ENCODE measurements around the gene SYNPO.

The SYNPO gene

DNA sequence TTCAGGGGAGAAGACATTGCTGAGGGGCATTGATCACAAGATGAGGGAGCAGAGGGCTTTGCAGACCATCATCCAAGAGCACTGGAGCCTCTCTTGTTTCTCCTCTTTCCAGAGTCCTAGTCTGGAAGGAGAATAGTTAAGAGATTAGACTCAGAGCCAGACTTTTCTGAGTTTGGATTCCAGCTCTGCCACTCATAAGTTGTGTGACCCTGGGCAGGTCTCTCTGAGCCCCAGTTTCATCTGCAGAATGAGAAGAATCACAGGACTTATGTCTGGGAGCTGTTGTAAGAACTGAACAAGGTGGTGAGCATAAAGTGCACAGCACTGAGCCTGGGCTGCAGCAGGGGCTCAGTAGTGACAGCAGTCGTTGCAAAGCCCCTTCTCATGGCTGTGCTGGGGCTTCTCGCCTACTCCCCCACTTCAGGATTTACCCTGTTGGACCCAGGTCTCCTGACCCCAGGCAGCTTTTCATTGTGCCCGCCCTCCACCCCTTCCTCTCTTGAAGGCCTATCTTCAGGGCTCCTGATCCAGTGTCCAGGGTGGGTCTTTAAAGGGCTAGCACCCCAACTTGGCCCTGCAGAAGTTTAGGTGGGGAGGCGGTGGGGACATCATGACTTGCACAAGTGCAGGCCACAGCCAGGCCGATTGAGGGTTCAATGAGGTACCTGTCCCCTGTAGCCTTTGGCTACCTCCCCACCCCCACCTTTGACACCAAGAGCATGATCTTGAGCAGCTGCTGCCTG lies 1.5 kb downstream of the SYNPO start:
- no peak for DNase-seq

DNA sequence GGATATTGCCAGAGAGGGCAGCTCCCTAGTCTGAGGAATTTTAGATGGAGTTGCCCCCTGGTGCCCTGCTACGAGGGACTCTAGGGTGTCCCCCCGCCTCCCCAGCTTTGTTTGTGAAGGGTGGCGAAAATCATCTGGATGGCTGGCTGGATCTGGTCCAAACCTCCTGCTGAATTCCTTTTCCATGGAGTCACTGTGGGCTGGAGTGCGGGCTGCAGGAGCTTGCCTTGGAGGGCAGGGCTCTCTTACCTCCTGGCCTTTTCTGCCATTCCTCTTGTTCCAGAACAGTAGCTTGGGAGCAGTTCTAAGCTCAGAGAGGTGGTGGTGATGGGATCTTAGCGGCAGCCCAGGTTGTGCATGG lies 2.1 kb downstream of the SYNPO start:
- DNase-seq = peak; percentile 92

DNA sequence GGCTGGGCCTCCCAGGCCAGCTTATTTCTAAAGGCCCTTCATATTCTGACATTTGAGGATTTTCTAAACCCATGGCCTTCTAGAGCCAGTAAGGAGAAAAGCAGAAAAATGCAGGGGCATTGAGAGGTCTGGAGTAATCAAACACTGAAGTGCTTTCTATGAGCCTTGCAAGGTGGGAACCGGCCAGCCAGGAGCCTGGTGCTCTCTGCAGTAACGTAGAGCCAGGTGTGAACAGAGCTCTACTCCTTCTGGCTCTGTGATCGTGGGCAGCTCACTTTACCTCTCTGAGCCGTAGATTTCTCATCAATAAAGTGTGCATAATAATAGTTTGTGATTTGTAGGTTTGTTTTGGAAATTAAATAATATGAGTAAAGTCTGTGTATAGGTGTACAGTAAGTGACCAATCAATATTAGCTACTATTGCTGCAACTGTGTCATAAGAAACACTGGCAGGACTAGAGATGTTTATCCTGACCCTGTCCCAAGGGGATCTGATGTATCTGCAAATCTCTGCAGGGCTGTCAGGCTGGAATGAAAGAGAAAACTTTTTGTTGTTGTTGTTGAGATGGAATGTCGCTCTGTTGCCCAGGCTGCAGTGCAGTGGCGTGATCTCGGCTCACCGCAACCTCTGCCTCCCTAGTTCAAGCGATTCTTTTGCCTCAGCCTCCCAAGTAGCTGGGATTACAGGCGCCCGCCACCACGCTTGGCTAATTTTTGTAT lies 2.7 kb downstream of the SYNPO start:
- peak; percentile 31 for DNase-seq

DNA sequence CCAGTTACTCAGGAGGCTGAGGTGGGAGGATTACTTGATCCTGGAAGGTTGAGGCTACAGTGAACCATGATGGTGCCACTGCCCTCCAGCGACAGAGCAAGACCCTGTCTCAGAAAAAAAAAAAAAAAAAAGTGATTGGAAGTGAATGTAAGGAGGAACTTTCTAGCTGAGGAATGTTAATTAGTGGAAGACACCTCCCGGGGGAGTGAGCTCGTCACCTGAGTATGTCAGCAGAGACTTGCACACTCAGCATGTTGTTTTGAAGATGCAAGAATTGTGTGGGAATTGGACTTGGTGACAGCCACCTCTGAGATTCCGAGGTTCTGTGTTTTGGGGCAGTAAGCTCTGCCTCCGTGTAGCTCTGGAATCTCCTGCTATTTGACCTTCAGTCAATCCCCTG lies 3.6 kb downstream of the SYNPO start:
- peak; percentile 51 for DNase-seq

DNA sequence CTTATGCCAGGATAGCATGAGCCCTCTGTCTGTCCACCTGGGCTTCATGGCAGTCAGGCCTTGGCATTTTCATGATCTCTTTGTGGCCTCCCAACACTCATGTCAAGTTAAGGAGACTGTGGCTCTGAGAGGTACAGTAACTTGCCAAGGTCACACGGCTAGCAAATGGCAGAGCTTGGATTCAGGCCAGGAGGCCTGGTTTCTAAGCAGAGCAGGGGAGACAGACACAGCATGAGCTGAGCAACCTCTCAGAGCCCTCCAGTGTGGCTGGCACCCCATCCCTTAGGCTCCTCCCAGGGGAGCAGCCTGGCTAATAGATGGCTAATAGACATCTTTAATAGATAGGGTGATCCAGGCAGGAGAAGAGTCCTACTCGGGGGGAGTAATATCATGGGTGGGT lies 4.1 kb downstream of the SYNPO start:
- no peak for DNase-seq

DNA sequence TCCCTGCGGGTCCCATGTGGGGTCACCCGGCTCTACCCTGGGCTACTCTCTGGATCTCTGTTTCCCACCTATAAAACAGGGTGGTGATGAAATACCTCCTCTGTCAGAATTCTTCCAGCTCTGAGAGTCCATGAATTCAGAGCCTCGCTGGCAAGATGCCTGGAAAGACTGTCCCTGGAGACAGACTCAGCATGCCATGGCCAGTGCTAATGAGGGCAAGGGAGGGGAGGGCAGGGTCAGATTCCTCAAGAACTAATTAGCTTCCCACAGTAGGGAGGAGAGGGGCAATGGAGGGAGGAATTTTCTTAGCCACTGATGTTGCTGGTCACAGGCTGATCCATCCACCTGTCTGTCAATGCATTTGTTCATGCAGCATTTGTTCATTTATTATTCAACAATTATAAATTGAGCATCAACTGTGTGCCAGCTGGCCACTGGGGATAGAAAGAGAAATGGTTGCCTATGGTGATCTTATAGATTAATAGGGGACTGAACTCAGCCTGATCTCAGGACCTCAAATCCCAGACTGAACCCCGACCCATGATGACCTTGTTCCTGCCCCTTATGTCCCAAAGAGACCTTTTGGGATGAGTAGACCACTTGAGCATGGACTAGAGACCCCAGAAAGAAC lies 4.7 kb downstream of the SYNPO start:
- peak; percentile 91 for DNase-seq

DNA sequence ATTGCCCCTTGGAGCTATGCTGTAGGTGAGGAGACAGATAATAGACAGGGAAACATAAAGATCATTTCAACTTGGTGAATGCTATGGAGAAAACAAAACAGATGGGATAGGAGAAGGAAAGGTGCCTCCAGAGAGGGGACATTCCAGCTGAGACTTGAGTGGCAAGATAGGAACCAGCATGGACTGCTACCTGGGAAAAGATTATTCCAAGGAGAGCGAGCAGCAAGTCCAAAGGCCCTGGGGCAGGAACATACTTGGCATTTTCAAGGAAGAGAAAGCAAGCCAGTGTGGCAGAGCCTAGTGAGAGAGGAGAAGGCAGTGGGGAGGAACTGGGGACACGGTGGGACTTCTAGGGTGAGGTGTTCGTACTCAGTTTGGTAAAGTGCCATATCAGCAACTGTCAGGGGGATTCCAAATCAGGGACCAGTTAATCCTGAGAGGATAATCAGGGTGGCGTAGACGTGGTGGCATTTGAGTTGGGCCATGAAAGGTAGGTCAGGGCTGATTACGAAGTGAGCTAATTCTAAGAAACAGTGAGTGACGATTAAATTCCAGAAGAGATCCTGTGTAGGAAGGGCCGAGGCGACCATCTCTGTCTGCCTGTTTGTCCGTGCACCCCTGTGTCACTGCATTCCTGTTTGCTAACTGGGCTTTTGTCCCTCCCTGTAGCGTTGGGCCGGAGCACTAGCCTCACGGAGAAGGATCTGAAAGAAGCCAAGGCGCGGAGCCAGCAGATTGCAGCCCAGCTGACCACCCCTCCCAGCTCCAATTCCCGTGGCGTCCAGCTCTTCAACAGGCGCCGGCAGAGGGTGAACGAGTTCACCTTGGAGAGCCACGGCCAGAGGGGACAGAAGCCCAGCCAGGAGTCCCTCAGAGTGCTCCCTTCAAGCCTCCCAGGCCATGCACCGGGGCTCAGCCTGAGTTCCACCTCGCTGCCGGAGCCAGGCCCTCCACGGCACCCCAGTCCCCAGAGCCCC lies 7.1 kb downstream of the SYNPO start:
- DNase-seq = no peak

DNA sequence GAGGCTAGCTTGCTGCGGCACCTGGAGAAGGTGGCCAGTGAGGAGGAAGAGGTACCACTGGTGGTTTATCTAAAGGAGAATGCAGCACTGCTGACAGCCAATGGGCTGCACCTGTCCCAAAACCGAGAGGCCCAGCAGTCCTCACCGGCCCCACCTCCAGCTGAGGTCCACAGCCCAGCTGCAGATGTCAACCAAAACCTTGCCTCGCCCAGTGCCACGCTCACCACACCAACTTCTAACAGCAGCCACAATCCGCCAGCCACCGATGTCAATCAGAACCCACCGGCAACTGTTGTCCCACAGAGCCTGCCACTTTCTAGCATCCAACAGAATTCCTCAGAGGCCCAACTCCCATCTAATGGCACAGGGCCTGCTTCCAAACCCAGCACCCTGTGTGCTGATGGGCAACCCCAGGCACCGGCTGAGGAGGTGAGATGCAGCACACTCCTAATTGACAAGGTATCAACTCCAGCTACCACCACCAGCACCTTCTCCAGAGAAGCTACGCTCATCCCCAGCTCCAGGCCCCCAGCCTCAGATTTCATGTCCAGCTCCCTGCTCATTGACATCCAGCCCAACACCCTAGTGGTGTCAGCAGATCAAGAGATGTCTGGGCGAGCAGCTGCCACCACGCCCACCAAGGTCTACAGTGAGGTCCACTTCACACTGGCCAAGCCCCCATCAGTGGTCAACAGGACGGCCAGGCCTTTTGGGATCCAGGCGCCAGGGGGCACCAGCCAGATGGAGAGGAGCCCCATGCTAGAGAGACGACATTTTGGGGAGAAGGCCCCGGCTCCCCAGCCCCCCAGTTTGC lies 8.0 kb downstream of the SYNPO start:
- DNase-seq = no peak

DNA sequence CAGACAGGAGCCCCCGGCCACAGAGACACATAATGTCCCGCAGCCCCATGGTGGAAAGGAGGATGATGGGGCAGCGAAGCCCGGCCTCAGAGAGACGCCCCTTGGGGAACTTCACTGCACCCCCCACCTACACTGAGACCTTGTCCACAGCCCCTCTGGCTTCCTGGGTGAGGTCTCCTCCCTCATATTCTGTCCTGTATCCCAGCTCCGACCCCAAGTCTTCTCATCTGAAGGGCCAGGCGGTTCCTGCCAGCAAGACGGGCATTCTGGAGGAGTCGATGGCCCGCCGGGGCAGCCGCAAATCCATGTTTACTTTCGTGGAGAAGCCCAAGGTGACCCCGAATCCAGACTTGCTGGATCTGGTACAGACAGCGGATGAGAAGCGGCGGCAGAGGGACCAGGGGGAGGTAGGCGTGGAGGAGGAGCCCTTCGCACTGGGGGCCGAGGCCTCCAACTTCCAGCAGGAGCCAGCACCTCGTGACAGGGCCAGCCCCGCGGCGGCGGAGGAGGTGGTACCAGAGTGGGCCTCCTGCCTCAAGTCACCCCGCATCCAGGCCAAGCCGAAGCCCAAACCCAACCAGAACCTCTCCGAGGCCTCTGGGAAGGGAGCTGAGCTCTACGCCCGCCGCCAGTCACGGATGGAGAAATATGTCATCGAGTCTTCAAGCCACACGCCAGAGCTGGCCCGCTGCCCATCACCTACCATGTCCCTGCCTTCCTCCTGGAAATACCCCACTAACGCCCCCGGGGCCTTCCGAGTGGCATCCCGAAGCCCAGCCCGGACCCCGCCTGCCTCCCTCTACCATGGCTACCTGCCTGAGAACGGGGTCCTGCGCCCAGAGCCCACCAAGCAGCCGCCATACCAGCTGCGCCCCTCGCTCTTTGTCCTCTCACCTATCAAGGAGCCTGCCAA lies 8.9 kb downstream of the SYNPO start:
- DNase-seq = no peak

DNA sequence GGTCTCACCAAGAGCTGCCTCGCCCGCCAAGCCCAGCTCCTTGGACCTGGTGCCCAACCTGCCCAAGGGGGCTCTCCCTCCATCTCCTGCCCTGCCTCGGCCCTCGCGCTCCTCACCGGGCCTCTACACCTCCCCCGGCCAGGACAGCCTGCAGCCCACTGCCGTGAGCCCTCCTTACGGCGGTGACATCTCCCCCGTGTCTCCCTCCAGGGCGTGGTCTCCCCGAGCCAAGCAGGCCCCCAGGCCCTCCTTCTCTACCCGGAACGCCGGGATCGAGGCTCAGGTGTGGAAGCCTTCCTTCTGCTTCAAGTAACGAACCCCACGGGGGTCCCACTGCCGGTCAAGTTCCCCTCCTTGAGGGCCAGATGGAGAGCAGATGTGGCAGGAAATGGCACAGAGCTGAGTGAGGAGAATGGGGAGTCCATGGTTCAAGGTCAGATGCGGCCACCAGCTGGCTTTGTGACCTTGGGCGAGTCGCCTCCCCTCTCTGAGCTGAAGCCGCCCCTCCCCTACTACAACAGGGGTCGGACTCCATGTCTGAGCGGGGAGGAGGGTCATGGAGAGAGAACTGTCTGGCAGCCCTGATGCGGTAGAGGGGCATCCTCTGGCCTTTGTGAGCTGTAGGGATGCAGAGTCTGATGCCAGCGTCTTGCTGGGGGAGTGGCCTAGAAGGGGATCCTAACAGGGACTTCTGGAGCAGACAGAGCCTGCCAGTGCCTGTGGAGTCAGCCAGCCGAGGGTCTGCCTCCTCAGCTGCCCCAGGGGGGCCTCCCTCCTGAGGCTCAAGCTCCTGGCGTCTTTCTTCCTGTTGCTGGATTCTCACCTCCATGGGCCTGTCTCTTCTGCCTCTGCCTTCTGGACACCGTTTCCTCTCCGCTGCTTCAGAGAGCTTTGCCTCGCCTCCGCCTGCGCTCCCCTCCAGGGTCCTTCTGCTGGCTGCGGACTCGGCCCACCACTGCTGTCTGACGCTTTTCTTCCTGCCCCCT lies 9.9 kb downstream of the SYNPO start:
- no peak for DNase-seq

DNA sequence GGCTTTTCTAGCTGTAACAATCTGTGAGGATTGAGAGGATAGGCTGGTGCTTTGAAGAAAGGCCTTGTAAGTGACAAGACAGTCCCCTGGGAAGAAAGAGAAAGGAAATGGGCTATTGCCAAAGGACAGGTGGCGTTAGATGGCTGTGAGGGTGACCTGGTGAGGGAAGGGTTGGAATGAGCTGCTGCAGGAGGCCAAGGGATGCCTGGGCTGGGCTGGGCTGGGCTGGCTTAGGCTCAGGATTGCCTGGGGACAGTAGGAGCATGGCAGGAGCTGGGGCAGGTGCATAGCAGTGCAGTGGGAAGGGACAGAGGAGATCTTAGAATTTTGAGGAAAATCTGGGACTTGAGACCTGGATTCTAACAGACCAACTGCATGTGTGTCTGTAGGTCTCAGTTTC lies 10.9 kb downstream of the SYNPO start:
- DNase-seq = no peak

DNA sequence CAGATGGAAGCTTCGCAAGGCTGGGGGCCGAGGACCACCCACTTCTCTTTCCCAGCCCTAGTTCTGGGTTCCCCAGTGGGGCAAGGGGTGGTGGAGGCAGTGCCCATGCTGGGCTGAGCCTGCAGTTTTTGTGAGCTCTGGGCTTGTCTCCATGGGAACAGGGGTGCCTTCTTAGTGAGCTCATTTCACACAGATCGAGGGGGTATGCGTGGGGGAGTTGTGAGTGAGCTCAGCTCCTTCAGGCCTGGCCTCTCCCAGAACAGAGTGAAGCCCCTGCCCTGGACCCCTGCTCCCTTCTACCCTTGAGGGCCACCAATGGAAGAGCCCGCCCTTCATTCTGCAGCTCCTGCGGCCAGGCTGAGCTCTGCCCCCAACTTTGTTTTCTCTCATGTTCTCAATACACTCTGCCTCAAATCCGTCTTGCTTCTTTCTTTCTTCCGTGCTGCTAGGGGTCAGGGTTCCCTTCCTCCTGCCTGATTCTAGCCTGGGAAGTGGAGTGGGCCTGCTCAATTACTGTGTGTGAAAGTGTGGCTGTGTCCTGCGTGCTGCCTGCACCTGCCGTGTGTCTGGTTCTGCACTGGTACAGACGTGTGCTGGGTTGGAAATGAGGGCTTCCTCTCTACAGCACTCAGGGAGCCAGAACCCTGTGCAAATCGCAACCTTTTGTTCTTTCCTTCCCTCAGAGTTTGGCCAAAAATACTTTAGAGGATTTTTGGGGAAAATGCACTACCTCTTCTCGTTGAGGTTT lies 11.6 kb downstream of the SYNPO start:
- DNase-seq = no peak

DNA sequence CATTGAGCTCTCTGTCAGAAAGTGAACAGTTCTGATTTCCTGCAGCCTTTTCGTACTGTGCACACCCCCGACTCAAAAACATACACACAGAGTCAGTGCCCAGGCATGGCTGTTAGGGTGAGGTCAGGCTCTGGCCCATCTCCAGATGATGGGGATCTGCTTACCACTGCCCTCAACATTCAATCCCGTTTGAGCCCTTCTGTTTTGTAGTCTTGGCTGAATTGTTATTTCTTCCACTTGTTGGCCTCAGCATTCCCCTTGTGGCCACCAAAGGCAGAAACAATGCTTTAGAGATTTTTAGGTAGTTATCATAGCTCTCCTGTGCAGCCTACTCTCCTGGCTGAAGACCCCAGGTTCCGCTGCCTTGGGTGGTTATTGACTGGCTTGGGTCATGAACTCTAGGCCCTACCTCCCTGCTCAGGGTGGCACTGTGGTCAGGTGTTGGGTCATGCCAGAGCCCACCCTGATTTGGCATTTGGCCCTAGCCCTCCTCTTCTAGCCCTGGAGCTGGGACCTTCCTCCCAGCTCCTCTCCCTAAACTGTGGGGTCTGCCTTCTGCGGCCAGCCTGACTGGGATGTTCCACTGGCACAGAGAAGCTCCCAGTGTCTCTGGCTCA lies 12.8 kb downstream of the SYNPO start:
- peak; percentile 64 for DNase-seq

DNA sequence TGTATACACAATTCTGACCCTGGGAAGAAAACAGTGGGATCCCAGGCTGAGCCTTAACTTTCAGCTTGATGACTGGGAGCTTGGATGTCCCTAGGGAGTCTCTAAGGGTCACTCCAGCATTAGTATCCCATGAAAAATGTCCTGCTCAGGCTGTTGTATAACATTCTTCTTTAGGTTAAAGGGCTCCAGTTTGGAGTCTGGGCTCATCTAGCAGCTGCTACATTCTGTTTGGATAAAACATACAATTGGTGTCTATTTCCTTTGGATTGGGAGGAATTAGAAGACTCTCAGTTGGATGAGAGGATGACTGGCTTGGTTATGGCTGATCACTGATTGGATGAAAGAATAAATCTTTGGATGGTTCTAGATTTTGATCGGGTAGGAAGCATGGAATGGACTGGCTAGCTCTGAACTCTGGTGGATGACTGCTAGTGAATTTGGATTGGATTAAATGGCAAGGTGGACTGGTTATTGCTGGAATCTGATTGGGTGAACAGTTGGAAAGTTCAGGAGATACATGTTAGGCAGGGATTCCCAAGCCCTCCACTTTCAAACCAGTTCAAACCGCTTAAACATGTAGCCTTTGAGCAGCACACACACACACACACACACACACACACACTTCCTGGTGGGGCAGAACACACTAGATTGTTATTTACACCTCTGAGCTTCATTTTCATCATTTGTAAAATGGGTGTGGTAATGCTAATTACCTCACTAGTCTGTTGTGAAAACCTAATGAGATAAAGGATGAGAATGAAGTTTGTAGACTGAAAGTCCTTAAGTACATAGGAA lies 13.5 kb downstream of the SYNPO start:
- peak; percentile 28 for DNase-seq

DNA sequence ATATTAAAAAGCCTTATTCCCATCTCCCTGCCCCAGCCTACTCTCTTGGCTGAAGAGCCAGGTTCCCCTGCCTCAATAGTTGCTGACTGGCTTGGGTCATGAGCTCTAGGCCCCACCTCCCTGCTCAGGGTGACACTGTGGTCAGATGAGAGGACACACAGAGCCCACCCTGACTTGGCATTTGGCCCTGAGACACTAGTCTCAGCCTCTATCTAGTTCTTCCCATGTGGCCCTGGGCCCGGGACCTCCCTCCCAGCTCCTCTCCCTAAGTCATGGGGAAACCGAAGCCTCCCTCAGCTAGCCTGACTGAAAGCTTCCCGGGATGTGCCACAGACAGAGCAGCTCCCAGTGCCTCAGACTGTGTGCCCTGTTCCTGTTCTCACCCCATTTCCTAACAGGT lies 14.8 kb downstream of the SYNPO start:
- DNase-seq = no peak

DNA sequence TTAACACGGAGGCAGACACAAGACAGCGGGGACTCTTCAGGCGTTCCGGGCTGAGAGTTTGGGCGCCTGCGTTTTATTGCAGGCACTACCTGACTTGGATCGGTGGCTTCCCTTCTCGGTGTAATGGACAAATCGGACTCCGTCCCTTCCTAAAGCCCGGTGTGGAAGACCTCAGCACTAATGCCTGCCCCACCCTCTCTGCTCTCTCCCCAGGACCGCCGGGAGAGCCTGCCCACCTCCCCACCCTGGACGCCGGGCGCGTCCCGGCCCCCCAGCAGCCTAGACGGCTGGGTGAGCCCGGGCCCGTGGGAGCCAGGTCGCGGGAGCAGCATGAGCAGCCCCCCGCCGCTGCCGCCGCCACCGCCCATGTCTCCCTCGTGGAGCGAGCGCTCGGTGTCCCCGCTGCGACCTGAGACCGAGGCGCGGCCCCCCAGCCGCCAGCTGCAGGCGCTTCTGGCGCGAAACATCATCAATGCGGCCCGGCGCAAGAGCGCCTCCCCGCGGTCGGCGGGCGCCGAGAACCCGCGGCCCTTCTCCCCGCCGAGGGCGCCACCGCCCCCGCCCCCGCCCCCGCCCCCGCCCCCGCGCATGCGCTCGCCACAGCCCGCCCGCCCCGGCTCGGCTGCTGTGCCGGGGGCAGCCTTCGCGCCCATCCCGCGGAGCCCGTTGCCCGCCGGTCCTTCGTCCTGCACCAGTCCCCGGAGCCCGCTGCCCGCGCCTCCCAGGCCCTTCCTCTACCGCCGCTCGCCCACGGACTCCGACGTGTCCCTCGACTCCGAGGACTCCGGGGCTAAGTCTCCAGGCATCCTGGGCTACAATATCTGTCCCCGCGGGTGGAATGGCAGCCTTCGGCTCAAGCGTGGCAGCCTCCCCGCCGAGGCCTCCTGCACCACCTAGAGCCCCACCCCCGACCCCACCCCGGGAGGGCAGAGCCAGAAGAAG lies 16.0 kb downstream of the SYNPO start:
- DNase-seq = peak; percentile 63
